Body of pancreas (tissue), 4 donors: Measurements from ENCODE around the gene TBX5.

ENCODE experiments used
- CTCF ChIP-seq, 7 experiments: fragments of 450-650 bp in 4 of 7; fragments of 200-600 bp in 3 of 7; sonication (generic) in 3 of 7; IDR thresholded peaks; one replicate each; pipeline ENCODE4 v1.5.1; 2016 to 2019; ENCODE audit warnings: antibody characterized with exemption in 7 of 7
- POLR2A ChIP-seq, 3 donors: fragments of 450-650 bp; IDR thresholded peaks; one replicate each; pipeline ENCODE4 v1.6.1; 2016; ENCODE audit warnings: antibody characterized with exemption in 3 of 3, mild to moderate bottlenecking in 2 of 3

DNA sequence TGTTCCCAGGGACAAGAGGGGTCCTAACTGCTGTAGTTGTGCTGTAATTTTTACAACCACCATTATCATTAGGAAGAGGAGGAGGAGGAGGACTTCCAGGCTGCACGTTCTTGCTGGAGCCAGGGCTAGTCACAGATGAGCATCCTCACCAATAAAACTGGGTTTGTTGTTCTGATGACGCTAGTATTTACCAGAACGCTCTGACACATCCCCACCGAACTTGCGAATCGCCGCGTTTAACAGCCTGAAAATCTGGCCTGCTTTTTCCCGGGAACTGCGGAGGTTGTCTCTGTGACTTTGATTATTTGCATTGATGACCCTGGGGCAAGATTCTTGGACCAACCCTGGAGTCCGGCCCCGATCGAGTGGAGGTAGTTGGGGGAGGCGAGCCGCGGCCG, 10.2 kb downstream of the TBX5 start:
- no peak for TF ChIP-seq CTCF (IDR thresholded peaks at IDR 0.05)
- no peak for TF ChIP-seq POLR2A (IDR thresholded peaks at IDR 0.05)
